ENCODE data around the gene PPIB. TPM values are rescaled to one million over a fixed set of nuclear protein-coding genes. Genes with fewer than 3 reads are reported as not detected.

PPIB gene
- total RNA-seq, 1 experiment from 2014 or later = 453 TPM

GRCh38 chr15:64146520-64146884 is 16.3 kb downstream of the PPIB start:
- no peaks in the 10 kb centered on the region for H3K79me2 ChIP-seq (ENCODE audit: insufficient read depth, low read length)
- no peaks in the 10 kb centered on the region; a peak in 1 of 4 replicates for H3K36me3 ChIP-seq (ENCODE audit: control insufficient read depth in 1 of 2, insufficient read depth in 2 of 2, low read length in 2 of 2)
- H3K9me3 ChIP-seq (ENCODE audit: control insufficient read depth in 1 of 2, insufficient read depth in 1 of 2, low read depth in 1 of 2, low read length in 2 of 2) = no peaks in the 10 kb centered on the region
- no peaks in the 10 kb centered on the region for H3K9me2 ChIP-seq (ENCODE audit: insufficient read depth)
- ChIA-PET CTCF (no interaction called here), RAD21 (ENCODE audit: low non-redundant PET in 1 of 2, low total read pairs in 2 of 2, uncharacterized antibody in 2 of 2, unreplicated experiment in 2 of 2) (no interaction called here), POLR2A (no interaction called here)
- TF ChIP-seq MAX (IDR thresholded peaks at IDR 0.05) (no peak), ZBTB33 (IDR thresholded peaks at IDR 0.05; ENCODE audit: extremely low read depth, insufficient replicate concordance, low read length) (no peak), POLR2A (IDR thresholded peaks at IDR 0.05; ENCODE audit: borderline replicate concordance, extremely low read depth, insufficient read depth, insufficient read length) (no peak), TCF7L2 (IDR thresholded peaks at IDR 0.05; ENCODE audit: borderline replicate concordance, extremely low read depth, insufficient read depth, insufficient read length) (no peak), RAD21 (IDR thresholded peaks at IDR 0.05; ENCODE audit: low read depth) (no peak), CBX3 (IDR thresholded peaks at IDR 0.05; ENCODE audit: low read depth) (no peak), SIN3A (IDR thresholded peaks at IDR 0.05; ENCODE audit: low read depth) (no peak), CTCF (IDR thresholded peaks at IDR 0.05 in 2 of 3, conservative IDR thresholded peaks at IDR 0.05 in 1 of 3; ENCODE audit: borderline replicate concordance in 1 of 3, insufficient read depth in 1 of 3, low read depth in 2 of 3, low read length in 2 of 3) (no peak), ZFX (IDR thresholded peaks at IDR 0.05) (no peak), JUND (IDR thresholded peaks at IDR 0.05) (no peak), EZH2 (IDR thresholded peaks at IDR 0.05) (no peak), POLR2AphosphoS5 (IDR thresholded peaks at IDR 0.05; ENCODE audit: low read depth, low read length) (no peak), CEBPB (IDR thresholded peaks at IDR 0.05; ENCODE audit: low read depth) (no peak)
- no peak for ATAC-seq
- intact Hi-C loops (cut with micrococcal nuclease) = no loop called here
- no peak overlapping the region for H3K4me2 ChIP-seq (ENCODE audit: low read length)
- no peak overlapping the region for H3K4me3 ChIP-seq (replicated peaks in 1 of 2; ENCODE audit: low read depth in 1 of 2, low read length in 2 of 2)
- BruUV-seq (replicated peaks) = no TSS peak
- no peak overlapping the region for H3K9ac ChIP-seq (ENCODE audit: low read length)
- no peak for DNase-seq (ENCODE audit: low read depth, low spot score)
- H3K27me3 ChIP-seq (ENCODE audit: insufficient read depth, low read length) = no peaks in the 10 kb centered on the region
- H3K4me1 ChIP-seq (ENCODE audit: control insufficient read depth in 1 of 2, insufficient read depth in 2 of 2, low read length in 2 of 2) = peaks cover 0 to 13% of the 10 kb centered on the region in 2 experiments; a peak in 3 of 4 replicates
- H2AFZ ChIP-seq (ENCODE audit: low read depth, low read length, poor library complexity, severe bottlenecking) = no peak overlapping the region
- no peak overlapping the region for H3K27ac ChIP-seq (ENCODE audit: low read depth, low read length)
- no peaks in the 10 kb centered on the region for H4K20me1 ChIP-seq (ENCODE audit: insufficient read depth)
